Calu3 (cell line): ENCODE data around the gene ATP1A3. TPM values are rescaled to one million over a fixed set of nuclear protein-coding genes. Genes with fewer than 3 reads are reported as not detected.

Experiments
- BruUV-seq: library from RNA; stranded (reverse); fragments of 400-500 nt; replicated peaks from 2 replicates; lab custom pipeline; 2021; lab: Mats Ljungman, UMichigan
- CTCF ChIA-PET: fragments of 300-600 bp; sonication (Branson Sonifier 250); formaldehyde crosslinking; loops from one replicate; lab custom pipeline; 2022; ENCODE audit warnings: antibody characterized with exemption; lab: Charles Lee
- DNase-seq: peaks from one replicate; pipeline ENCODE4 v3.0.0; 2022
- H3K27ac Mint-ChIP-seq: one replicate; pipeline ENCODE4 v1.8.0; 2022; ENCODE audit warnings: mixed read lengths; ENCODE audit not compliant: unreplicated experiment
- H3K27me3 Mint-ChIP-seq: one replicate; pipeline ENCODE4 v1.8.0; 2022; ENCODE audit warnings: mixed read lengths; ENCODE audit not compliant: unreplicated experiment
- H3K36me3 Mint-ChIP-seq: one replicate; pipeline ENCODE4 v1.8.0; 2022; ENCODE audit warnings: mild to moderate bottlenecking, moderate library complexity, mixed read lengths; ENCODE audit not compliant: insufficient read depth, unreplicated experiment
- H3K4me1 Mint-ChIP-seq: one replicate; pipeline ENCODE4 v1.8.0; 2022; ENCODE audit warnings: mild to moderate bottlenecking, low read depth, mixed read lengths; ENCODE audit not compliant: unreplicated experiment
- H3K4me3 Mint-ChIP-seq: one replicate; pipeline ENCODE4 v1.8.0; 2022; ENCODE audit warnings: mild to moderate bottlenecking, low read depth, moderate library complexity, mixed read lengths; ENCODE audit not compliant: unreplicated experiment
- H3K9me3 Mint-ChIP-seq: one replicate; pipeline ENCODE4 v1.8.0; 2022; ENCODE audit warnings: low read depth, mixed read lengths; ENCODE audit not compliant: unreplicated experiment
- intact Hi-C: fragments of 100-400 bp; cut with micrococcal nuclease; formaldehyde crosslinking; loops from one replicate; pipeline ENCODE4 v1.10.0; 2022; ENCODE audit not compliant: unreplicated experiment
- total RNA-seq: library from RNA; stranded (reverse); gene quantifications from 2 replicates; pipeline ENCODE4 v1.2.3, GENCODE V29; 2022
- TF ChIP-seq, protein P1 (sequence below): fragments of 200-600 bp; IDR thresholded peaks from one replicate; pipeline ENCODE4 v1.8.0; 2022; ENCODE audit warnings: antibody characterized with exemption; ENCODE audit not compliant: unreplicated experiment

The ATP1A3 gene
- total RNA-seq, 1 experiment from 2014 or later: 1.7 TPM

DNA sequence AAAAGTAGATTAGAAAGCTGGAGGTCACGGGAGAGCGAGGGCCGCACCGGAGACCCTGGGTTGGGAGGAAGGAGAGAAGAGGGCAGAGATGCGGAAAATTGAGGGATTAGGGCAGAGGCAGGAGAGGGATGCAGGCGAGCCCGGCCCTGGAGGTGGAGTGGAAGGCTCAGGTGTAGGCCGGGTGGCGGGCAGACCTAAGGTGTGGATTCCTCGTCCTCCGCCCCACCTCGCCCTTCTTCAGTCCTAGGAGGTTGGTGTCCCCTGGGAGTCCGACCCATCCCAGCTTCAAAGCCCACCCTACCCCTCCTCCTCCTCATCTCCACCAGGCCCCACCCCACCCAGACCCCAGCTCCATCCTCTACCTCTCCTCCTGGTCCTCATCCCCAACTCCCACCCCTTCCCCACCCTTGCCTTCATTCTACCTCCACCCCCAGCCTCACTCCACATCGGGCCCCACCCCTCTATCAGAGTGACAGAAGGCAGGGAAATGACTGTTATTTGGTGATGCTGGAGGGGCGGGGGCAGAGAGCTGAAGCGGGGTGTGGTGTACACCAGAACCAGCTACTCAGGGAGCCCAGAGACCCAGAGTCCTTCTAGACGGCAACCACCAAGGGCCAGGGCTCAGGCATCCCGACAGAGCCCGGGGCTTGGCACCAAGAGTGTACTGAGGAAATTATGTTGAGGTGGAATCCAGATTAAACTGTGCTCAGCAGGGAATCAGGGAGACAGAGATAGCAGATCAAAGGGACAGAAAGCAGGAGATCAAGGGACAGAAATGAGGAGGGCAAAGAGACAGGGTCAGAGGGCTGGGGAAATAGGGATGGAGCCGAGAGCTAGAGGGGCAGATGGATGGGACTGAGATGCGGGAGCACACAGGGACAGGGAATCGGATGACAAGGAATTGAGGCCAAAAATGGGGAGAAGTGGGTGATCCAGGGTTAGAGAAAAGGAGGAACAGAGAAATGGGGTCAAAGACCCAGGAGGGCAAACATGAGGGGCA, 72.2 kb downstream of the ATP1A3 start:
- CTCF ChIA-PET: interaction anchor here (0.5 to 0.6 kb wide), 2 partner anchors 50 to 1197 kb away, joined by 4 to 10 read pairs; no protein-coding TSS in a partner anchor
- Mint-ChIP-seq H3K9me3 (no peaks in the 10 kb centered on the region), H3K27ac (no peak overlapping the region), H3K4me1 (peaks cover 9% of the 10 kb centered on the region), H3K36me3 (no peaks in the 10 kb centered on the region), H3K4me3 (no peak overlapping the region), H3K27me3 (no peaks in the 10 kb centered on the region)
- intact Hi-C loops: no loop called here
- BruUV-seq: no TSS peak
- DNase-seq: no peak
- TF ChIP-seq, protein P1, sequence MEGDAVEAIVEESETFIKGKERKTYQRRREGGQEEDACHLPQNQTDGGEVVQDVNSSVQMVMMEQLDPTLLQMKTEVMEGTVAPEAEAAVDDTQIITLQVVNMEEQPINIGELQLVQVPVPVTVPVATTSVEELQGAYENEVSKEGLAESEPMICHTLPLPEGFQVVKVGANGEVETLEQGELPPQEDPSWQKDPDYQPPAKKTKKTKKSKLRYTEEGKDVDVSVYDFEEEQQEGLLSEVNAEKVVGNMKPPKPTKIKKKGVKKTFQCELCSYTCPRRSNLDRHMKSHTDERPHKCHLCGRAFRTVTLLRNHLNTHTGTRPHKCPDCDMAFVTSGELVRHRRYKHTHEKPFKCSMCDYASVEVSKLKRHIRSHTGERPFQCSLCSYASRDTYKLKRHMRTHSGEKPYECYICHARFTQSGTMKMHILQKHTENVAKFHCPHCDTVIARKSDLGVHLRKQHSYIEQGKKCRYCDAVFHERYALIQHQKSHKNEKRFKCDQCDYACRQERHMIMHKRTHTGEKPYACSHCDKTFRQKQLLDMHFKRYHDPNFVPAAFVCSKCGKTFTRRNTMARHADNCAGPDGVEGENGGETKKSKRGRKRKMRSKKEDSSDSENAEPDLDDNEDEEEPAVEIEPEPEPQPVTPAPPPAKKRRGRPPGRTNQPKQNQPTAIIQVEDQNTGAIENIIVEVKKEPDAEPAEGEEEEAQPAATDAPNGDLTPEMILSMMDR: no peak

DNA sequence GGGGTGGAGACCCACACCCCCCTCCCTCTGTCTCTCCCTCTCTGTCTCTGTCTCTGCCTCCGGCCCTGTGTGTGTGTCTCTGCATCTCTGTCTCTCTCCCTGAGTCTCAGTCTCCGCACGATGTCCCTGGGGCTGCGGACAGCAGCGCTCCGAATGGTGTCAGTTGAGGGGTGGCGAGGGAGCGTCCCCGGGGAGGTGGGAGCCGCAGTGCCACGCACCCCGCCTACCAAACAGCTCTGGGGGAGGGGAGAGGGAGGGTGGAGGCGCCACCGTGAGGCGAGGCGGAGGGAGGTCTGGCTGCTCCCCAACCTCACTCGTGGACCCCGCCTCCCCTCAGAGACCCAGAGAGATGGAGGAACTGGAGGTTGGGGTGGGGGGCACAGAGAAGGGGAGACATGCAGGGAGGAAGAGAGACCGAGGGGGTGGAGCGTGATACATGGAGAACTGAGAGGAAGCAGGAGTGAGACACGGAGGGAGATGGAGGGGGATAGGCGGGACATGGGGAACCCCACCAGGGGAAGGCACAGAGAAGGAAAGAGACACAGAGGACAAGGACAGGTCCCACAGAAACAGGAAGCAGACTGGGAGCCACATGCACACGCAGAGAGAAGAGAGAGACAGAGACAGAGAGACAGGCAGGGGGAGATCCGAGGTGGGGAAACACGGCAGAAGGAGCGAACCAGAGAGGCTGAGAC, 73.0 kb downstream of the ATP1A3 start:
- Mint-ChIP-seq H3K4me1 (peaks cover 9% of the 10 kb centered on the region), H3K27ac (no peak overlapping the region), H3K27me3 (no peaks in the 10 kb centered on the region), H3K9me3 (no peaks in the 10 kb centered on the region), H3K36me3 (no peaks in the 10 kb centered on the region), H3K4me3 (no peak overlapping the region)
- no peak for DNase-seq
- intact Hi-C loops: no loop called here
- TF ChIP-seq, protein P1: no peak
- CTCF ChIA-PET: no interaction called here
- no TSS peak for BruUV-seq

DNA sequence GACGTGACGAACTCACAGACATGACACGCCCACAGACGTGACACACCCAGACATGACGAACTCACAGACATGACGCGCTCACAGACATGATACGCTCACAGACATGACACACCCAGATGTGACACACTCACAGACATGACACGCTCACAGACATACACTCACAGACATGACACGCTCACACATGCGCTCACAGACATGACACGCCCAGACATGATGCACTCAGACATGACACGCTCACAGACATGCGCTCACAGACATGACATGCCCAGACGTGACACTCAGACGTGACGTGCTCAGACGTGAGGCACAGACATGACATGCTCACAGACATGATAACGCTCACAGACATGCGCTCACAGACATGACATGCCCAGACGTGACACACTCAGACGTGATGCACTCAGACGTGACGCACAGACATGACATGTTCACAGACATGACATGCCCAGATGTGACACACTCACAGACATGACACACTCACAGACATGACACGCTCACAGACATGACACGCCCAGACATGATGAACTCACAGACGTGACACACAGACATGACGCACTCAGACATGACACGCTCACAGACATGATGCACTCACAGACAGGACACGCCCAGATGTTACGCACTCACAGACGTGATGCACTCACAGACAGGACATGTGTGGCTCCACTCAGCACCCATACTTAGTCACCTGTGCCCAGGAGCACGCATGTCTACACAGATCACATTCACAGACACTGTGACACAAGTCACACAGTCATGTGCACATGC, 73.9 kb downstream of the ATP1A3 start:
- DNase-seq: no peak
- no peak overlapping the region for H3K27ac Mint-ChIP-seq

More for the DNA sequence above, 73.9 kb downstream of the ATP1A3 start:
- CTCF ChIA-PET: no interaction called here
- intact Hi-C loops: no loop called here
- Mint-ChIP-seq H3K27me3 (no peaks in the 10 kb centered on the region), H3K4me1 (peaks cover 9% of the 10 kb centered on the region), H3K9me3 (no peaks in the 10 kb centered on the region), H3K4me3 (no peak overlapping the region), H3K36me3 (no peaks in the 10 kb centered on the region)
- BruUV-seq: no TSS peak
- TF ChIP-seq, protein P1: no peak
